Transverse colon (tissue), 4 donors: ENCODE data around the gene RPS6KA2.

Experiments used
- CTCF ChIP-seq, 5 experiments: fragments of 200-600 bp in 3 of 5; fragments of 450-650 bp in 2 of 5; sonication (generic) in 3 of 5; IDR thresholded peaks; 1 replicate in 2 of 5; 2 replicates in 3 of 5; pipeline ENCODE4 v1.5.1; 2016 to 2017; ENCODE audit warnings: antibody characterized with exemption in 5 of 5, inconsistent platforms in 3 of 5, mild to moderate bottlenecking in 2 of 5, moderate library complexity in 1 of 5
- POLR2AphosphoS5 ChIP-seq, 3 donors: sonication (generic); formaldehyde crosslinking; IDR thresholded peaks; one replicate each; pipeline ENCODE4 v1.6.1; 2016; ENCODE audit warnings: antibody characterized with exemption in 3 of 3

GRCh38 chr6:166538297-166539010, 88.6 kb downstream of the RPS6KA2 start:
- no peak for TF ChIP-seq CTCF (IDR thresholded peaks at IDR 0.05)
- no peak for TF ChIP-seq POLR2AphosphoS5 (IDR thresholded peaks at IDR 0.05)
